ENCODE results near the gene ZNF264. TPM values are rescaled to one million over a fixed set of nuclear protein-coding genes. Genes with fewer than 3 reads are reported as not detected.
"Not testable (repeated sequence)": the region's sequence is repeated elsewhere in the genome, so short reads cannot be mapped to it uniquely, and the experiment has no call there.

The ZNF264 gene
- polyA plus RNA-seq (ENCODE audit: insufficient read length in 3 of 3): 10 to 100 TPM; 20.1 to 20.7 (median 20.3) TPM

DNA sequence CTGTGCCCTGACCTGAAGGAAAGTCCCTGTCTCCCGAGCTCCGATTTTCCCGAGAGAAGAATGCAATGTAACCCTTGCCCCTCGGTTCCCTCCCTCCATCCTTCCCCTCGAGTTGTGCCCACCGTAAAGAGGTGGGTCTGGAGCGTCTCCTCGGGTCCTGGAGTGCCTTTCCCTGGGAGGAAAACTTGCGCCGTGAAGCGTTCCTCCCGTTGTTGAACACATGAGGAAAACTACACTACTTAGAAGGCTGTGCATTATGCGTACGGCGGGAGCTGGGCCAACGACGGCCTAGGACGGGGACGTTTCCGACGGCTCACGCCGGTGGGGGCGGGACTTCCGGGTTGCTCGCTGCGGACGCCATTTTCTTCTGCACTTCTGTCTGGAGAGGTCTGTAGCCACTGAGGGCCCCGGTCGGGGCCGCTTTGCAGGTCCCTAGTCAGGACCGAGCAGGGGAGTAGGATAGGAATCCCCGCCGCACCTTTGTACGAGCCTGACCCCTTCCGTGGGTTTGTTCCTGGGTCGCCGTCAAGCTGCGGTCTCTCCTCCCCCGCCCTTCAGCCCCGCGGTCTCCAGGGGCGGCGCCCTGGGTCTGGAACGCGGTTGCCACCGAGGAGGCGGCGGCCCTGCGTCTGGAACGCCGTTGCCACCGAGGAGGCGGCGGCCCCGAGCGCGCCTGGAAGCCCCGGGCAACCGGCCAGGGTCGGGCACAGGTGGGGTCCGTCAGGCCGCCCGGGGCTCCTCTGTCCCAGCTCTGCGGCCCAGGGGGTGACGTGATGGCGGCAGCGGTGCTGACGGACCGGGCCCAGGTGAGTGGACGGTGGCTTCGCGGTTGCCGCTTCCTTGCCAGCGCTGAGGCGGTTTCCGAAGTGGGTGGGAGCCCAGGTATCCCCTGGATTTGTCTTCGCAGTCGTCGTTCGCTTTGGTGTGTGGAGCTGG, at the start of gene ZNF264:
Gene ZNF264 (plus strand): TSS at position 360 of the 936 bp plus-strand sequence. CDS start 414 bp downstream, at position 774.
- peak; percentile 77 to 82 (median 82) for DNase-seq (ENCODE audit: low read depth in 3 of 3, low spot score in 2 of 3)

DNA sequence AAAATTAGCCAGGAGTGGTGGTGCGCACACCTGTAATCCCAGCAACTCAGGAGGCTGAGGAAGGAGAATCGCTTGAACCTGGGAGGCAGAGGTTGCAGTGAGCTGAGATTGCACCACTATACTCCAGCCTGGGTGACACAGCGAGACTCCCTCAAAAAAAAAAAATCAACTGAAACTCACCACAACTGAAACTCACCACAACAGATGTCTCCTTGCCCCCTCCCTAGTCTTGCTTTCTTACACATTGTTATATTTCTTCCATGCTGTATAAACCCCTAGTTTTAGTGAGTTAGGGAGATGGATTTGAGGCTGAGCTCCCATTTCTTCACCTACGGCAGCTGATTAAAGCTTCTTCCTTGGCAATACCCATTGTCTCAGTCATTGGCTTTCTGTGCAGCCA, 49.6 kb upstream of the ZNF264 start:
- no peak for DNase-seq (ENCODE audit: low read depth in 3 of 3, low spot score in 2 of 3)

DNA sequence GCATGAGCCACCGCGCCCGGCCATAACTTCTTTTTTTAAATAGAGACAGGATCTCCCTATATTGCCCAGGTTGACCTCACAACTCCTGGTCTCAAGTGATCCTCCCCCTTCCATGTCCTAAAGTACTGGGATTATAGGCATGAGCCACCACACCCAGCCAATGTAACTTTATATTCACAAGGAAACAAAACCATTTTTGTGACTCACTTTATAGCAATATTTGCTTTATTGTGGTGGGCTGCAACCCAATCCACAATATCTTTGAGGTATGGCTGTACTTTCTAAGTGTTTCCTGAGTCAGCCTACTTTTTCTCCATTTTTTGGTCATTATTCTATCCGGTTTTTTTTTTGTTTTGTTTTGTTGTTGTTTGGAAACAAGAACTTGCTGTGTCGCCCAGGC, 38.4 kb upstream of the ZNF264 start:
- DNase-seq (ENCODE audit: low read depth in 3 of 3, low spot score in 2 of 3): no peak

DNA sequence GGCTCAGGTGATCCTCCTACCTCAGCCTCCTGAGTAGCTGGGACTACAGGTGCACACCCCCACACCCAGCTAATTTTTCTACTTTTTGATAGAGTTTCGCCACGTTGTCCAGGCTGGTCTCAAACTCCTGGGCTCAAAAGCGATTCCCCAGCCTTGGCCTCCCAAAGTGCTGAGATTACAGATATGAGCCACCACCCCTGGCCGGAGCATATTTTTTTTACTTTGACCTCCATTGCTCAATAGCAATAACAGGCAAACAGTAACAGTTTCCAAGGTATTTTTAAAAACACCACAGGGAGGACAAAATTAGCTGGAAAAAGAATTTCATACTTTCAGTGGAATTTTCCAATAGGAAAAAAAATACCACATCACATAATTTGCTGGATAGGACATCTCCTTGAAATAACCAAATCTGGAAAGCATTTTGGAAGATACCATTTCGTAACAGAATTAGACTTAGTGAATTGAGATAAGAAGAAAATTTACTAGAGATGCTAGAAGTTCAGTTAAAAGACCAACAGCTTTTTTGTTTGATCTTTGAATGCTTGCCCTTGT, 29.2 kb upstream of the ZNF264 start:
- DNase-seq (ENCODE audit: low read depth in 3 of 3, low spot score in 2 of 3): no peak

DNA sequence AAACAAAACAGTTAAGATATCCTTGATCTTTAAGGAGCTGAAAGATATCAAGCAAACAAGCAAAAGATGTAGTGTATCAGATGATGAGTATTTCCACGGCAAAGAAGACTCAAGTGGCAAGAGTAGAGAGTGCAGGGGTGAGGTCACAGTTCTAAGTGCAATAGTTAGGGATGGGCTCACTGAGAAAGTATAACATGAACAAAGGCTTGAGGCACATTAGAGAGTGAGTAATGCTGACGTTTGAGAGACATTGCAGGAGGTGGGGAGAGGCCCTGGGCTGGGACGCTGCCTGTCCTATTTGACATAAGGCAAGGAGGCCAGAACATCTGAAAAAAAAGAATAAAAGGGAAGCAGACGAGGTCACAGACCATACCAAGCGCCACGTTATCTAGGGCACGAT, 25.5 kb upstream of the ZNF264 start:
- no peak for DNase-seq (ENCODE audit: low read depth in 3 of 3, low spot score in 2 of 3)

DNA sequence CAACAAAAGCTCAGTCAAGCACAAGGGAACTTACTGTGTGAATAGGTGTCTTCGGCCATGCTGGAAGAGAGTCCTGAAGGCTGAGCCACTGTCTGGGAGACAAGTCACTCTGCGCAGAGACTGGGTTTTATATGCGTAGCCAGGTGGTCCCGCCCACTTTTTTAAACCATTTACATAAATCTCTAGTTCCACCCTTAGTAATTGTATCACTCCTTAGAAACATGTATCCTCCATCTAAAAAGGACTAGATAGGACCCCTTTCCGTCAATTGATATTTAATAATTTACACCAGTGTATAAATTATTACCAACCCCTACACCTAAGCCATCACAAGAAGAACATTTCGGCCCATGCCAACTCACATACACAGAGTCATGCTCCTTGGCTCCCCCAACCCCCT, 23.9 kb upstream of the ZNF264 start, which contains the start of gene DUXA:
Gene DUXA (minus strand): TSS at position 101 of the 400 bp plus-strand sequence. CDS start 42 bp downstream, at position 59.
- no peak for DNase-seq (ENCODE audit: low read depth in 3 of 3, low spot score in 2 of 3)

DNA sequence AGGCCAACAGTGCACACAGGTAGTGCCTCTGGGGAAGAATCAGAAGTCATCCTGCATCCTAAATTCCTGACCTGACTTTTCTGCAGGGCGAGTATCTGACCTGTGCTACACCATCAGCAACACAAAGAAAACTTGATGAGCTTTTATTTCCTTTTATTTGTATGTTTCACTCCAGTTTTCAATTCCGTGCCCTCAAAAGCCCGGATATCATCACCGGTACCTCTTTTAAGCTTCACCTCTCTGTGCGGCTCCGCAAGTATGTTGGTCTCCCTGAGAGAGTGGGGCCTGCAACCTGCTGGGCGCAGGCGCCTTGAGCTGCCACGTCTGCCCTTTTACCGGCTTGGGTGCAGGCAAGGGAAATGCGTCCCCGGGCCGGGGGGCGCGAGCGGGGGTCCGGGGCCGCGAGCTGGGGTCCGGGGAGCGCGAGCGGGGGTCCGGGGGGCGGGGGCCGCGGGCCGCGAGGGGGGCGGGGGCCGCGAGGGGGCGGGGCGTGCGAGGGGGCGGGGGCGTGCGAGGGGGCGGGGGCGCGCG, 19.7 kb upstream of the ZNF264 start:
- peak in 1 of 3 donors; percentile 38 for DNase-seq (ENCODE audit: low read depth in 3 of 3, low spot score in 2 of 3)

DNA sequence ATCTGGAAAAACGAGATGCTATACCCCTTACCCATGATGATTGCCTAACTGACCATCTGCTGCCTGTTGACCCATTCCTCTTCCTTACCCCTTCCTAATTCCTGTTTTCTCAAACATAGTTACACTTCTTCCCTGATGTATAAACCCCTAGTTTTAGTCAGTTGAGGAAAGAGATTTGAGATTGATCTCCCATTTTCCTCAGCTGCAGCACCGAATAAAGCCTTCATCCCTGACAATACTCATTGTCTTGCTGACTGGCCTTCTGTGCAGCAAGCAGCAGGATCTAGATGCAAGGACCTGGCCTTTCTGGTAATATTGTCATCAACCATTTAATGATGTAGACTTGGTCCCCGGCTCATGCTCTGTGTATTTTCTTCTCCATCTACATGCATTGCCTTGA, 999 bp upstream of the ZNF264 start:
- no peak for DNase-seq (ENCODE audit: low read depth in 3 of 3, low spot score in 2 of 3)

DNA sequence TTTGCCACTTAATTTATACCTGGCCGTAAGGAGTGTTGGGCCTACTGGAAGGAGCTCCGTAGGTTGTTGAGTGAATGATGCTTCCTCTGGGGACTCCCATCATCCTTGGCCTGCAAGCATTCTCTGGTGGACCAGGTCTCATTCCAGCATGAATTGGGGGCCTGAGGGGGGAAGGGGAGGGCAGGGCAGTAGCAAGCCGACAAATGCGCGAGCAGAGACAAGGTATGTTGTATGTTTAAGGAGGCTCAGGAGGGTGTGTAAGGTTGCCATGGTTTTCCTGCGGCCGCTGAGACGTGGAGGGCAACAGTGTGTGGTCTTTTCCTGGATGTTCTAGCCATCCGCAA, 749 bp downstream of the ZNF264 start:
- DNase-seq (ENCODE audit: low read depth in 3 of 3, low spot score in 2 of 3): no peak

DNA sequence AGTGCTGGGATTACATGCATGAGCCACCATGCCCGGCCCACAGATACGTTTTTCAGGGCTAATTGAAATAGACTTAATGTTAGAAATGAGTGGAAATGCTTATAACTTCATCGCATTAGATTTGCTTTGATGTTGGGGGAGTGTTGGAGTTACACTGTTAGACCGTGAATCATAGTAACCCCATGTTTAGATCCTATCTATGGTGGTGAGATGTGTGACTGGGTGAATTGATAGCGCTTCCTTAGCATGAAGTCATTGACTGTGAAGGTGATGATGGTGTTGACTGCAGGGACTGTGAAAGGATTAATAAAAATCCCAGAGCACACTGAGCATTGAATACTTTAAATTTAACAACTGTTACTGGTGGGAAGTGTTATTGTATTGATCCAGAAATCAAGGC, 1.7 kb downstream of the ZNF264 start:
- no peak for DNase-seq (ENCODE audit: low read depth in 3 of 3, low spot score in 2 of 3)

DNA sequence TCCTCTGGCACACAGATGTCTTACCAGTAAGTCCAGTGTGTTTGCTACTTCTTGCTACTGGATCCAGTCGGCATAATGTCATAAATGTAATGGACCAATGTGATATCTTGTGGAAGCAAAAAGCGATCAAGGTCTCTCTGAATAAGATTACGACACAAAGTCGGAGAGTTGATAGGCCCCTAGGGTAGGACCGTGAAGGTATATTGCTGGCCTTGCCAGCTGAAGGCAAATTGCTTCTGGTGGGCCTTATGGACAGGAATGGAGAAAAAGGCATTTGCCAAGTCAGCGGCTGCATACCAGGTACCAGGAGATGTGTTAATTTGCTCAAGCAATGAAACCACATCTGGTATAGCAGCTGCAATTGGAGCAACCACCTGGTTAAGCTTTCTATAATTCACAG, 6.6 kb downstream of the ZNF264 start:
- not testable (repeated sequence) for DNase-seq (ENCODE audit: low read depth in 3 of 3, low spot score in 2 of 3)

DNA sequence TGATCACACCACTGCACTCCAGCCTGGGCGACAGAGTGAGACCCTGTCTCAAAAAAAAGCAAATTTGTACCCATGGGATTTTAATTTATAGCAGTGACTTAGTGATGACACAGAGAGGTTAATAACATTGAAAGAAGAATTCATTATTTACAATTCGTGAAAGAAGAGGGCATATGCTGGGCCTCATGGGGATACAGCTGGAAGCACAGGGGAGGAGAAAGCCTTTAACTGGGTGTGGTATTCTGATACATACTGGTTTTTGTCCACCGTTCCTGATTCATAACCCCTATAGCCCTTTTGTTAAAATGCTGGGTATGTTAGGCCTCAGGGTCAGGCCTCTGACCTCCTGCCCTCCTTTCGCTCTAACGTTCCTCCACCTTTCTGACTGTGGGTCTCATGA, 10.9 kb downstream of the ZNF264 start:
- DNase-seq (ENCODE audit: low read depth in 3 of 3, low spot score in 2 of 3): no peak

DNA sequence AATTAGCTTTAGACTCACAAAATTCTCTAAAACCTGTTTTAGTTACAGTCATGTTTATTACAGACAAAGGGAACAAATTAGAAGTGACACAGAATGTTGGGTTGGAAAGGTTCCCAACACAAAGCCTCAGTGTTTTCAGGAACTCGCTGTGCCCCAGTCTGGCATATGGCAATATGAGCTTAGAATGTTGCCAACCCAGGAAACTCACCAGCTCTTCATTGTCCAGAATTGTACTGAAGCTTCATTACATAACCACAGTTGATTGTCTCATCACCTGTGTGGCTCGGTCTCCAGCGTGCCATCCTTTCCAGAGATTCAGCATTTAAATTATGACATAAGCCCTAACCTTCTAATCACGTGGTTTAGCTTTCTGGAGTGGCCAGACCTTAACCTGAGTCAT, 19.1 kb downstream of the ZNF264 start:
- DNase-seq (ENCODE audit: low read depth in 3 of 3, low spot score in 2 of 3): no peak

DNA sequence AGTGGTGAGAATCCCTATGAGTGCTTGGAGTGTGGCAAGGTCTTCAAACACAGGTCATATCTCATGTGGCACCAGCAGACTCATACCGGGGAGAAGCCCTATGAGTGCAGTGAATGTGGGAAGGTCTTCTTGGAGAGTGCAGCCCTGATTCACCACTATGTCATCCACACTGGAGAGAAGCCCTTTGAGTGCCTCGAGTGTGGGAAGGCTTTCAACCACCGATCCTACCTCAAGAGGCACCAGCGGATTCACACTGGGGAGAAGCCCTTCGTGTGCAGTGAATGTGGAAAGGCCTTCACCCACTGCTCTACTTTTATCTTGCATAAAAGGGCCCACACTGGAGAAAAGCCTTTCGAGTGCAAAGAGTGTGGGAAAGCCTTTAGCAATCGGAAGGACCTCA, 20.8 kb downstream of the ZNF264 start:
- no peak for DNase-seq (ENCODE audit: low read depth in 3 of 3, low spot score in 2 of 3)

DNA sequence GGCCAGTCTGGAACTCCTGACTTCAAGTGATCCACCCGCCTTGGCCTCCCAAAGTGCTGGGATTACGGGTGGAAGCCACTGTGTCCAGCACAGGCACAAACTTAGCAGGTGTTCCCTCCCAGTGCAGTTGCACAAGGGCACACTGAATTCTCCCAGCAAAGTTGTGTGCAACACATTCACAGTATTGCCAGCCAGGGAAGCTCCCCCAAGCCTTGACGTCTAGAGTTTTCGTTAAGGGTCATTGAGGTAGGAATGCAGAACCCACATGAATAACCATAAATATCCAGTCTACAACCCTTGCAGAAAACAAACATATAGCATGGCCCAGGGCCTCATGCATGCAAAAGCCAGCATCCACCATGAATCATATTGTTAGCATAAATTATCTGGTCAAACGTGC, 36.2 kb downstream of the ZNF264 start:
- DNase-seq (ENCODE audit: low read depth in 3 of 3, low spot score in 2 of 3): no peak

DNA sequence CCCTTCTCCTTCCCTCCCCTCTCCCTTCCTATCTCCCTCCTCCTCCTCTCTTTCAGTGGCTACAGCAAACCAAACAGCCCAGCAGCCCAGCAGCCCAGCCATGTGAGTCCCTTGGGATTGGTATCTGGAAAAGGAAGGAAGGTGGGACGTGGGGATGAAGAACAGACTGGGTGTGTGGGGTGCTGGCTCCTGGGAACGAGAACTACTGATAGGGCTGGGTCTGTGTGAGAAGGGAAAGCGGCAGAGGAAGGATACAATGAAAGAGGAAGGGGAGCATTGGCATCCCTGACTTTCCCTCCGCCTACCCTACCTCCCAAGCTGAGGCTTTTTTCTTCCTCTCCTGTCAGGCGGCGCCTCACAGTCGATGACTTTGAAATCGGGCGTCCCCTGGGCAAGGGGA, 40.4 kb downstream of the ZNF264 start:
- no peak for DNase-seq (ENCODE audit: low read depth in 3 of 3, low spot score in 2 of 3)

DNA sequence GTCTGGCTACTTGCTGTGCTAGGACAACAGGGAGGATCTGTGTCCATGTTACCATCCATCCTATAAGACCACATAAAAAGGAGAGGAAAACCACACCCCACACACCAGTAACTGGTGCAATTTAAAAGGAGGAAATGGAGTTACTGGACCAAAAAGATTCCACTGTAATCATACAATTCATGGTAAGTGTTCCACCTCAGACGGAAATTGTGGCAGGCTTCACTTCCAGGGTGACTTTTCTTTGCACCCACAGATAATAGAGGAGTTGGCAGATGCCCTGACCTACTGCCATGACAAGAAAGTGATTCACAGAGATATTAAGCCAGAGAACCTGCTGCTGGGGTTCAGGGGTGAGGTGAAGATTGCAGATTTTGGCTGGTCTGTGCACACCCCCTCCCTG, 41.9 kb downstream of the ZNF264 start:
- no peak for DNase-seq (ENCODE audit: low read depth in 3 of 3, low spot score in 2 of 3)

DNA sequence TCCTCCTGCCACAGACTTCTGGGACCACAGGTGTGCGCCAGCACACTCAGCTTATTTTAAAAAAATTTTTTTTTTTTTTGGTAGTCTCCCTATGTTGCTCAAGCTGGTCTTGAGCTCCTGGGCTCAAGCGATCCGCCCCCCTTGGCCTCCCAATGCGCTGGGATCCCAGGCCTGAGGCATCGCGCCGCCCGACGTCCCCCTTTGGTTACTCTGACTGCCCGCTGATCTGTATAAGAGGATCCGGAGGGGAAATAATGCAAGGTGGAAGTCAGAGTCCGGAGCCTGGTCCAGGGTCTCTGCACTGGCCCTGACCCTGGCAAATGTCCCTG, 48.6 kb downstream of the ZNF264 start:
- DNase-seq (ENCODE audit: low read depth in 3 of 3, low spot score in 2 of 3): no peak

DNA sequence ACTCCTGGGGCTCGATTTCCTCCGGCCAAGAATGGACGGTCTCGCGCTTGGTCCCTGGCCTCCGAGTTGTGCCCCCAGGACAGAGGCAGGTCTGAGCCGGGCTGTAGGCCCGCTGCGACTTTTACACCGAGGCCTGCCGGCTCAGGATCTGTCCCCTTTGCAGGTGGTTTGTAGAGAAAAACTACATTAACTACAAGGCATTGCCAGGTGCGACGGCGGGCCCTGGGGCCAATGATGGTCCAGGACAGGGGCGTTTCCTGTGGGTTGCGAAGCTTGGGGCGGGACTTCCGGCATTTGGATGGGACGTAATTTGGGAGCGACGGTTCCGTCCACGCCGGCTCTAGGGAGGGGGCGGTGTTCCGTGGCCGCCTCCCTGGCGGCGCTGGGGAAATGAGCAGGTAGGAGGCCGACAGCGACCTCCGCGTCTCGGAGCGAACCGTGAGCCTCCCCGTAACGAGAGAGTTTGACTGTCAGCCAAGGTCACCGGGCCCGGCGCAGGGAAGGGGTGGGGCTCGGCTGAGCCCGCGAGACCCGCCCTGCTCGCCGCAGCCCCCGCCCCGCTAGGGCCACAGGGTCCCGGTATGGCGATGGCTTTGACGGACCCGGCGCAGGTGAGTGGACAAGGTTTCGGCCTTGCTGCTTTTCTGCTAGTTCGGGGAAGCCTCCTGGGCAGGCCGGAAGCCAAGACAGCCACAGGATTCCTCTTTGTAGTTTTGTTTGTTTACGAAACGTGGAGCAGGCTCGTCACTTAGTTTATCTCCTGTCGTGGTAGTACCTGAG, 49.2 kb downstream of the ZNF264 start, which contains the start of gene ZNF805:
Gene ZNF805 (plus strand): TSS at position 322 of the 780 bp plus-strand sequence. CDS start 260 bp downstream, at position 582.
- peak; percentile 86 to 92 (median 89) for DNase-seq (ENCODE audit: low read depth in 3 of 3, low spot score in 2 of 3)

DNA sequence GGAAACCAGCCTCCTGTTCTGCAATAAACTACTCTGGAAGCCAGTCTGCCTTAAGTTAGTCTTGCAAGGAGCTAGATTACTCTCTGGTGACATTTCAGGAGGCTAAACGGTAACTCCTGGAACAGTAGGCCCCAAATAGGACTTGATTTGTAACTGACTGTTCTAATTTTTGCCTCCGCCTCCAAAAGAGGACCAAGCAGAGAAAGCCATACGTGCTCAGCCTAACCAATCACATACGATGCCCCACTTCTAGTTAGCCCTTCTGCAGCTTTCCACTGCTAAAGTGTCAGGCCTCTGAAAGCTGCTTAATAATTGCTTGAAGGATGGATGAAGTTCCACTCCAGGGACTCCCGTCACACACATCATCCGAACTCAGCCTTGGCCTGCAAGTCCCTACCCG, 49.9 kb downstream of the ZNF264 start:
- no peak for DNase-seq (ENCODE audit: low read depth in 3 of 3, low spot score in 2 of 3)

DNA sequence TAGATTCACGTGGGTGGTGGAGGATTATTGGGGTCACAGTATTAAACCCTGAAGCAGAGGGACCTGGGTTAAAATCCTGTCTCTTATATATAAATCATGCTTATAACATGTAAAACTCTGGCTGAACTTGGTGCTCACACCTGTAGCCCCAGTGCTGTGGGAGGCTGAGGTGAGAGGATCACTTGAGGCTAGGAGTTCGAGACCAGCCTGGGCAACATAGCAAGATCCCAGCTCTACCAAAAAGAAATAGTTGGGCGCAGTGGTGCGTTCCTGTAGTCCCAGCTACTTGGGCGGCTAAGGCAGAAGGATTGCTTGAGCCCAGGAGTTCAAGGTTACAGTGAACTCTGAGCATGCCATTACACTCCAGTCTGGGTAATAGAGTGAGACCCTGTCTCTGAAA, 51.5 kb downstream of the ZNF264 start:
- no peak for DNase-seq (ENCODE audit: low read depth in 3 of 3, low spot score in 2 of 3)

Data from right renal cortex interstitium (tissue), 3 donors.